Mesenteric fat pad (tissue), 1 donor: ENCODE measurements around the gene HILPDA. TPM values are rescaled to one million over a fixed set of nuclear protein-coding genes. Genes with fewer than 3 reads are reported as not detected.
"Not testable (repeated sequence)": the region's sequence is repeated elsewhere in the genome, so short reads cannot be mapped to it uniquely, and the experiment has no call there.

Experiments used
- DNase-seq: peaks from one replicate; pipeline ENCODE4 v3.0.0-alpha.2; 2020; ENCODE audit warnings: low spot score
- total RNA-seq: library from RNA; stranded (reverse); fragmentation: NEBNext Ultra II Directional; extraction: Animal tissue kit (Norgen Biotek cat#: 25700); gene quantifications from one replicate; pipeline ENCODE4 v1.2.1, GENCODE V29; 2021
- donor health status: DM: yes; HTN: yes; CAD: no.

The HILPDA gene
- total RNA-seq, 1 donor from 2014 or later = 31.1 TPM

GRCh38 chr7:128431221-128431620 lies 24.5 kb upstream of the HILPDA start:
- DNase-seq = no peak

DNA sequence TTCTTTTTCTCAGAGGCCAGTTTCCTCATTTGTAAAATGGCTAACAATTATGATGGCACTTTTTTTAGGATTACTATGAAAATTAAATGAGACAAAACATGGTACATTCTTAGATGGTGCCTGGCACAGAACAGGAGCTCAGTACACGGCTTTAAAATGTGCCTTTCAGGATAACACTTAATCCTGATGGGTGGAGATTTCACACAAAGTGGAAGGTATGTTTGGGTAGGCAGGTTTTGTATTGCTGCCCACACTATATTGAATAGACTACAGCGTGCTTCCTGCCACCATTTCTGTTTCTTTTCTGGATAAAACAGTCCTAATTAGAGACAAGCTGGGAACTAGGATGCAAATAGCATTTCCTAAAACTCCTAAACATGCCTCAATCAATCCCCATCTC lies 23.9 kb upstream of the HILPDA start:
- DNase-seq = no peak

GRCh38 chr7:128434413-128435326 lies 21.0 kb upstream of the HILPDA start:
- DNase-seq = no peak

GRCh38 chr7:128435327-128435686 lies 20.4 kb upstream of the HILPDA start:
- no peak for DNase-seq

- DNase-seq = no peak
Measured at GRCh38 chr7:128437426-128438332, 18.0 kb upstream of the HILPDA start.

- no peak for DNase-seq
Measured at GRCh38 chr7:128442356-128442755, 13.3 kb upstream of the HILPDA start.

DNA sequence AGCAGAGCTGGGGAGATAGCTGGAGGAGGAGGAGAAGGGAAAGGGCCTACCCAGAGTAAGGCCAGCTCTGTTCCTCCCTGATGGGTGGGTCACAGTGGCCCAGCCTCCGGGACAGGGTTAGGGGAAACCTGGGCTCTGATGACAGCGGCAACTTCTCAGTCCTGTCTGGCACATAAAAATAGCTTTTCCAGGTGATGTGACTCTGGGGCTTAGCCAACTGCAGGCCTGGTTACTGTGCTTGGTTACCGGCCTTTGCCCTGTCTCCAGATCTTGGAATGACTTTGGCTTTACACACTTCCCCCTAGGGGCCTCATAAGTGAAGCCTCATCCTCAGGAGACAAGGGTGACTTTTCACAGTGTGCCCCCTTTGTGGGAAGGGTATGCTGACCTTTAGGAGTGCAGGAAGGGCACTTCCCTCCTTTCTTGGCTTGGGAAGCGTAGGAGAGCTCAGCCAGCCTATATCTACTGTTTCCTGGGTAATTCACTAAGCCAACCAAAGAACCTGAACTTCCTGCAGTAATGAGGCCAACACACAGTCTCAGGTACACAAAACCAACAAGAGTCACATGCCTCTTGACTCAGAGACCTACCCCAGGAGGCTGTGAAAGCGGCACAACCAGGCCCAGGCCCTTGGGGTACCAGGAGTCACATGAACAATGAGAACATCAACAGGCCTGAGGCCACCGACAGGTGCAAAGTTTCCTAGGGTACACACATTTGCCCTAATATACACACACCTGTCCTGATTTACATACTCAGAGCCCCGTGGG lies 11.7 kb upstream of the HILPDA start:
- no peak for DNase-seq

- DNase-seq = no peak
Measured at GRCh38 chr7:128446306-128446705, 9.4 kb upstream of the HILPDA start.

DNA sequence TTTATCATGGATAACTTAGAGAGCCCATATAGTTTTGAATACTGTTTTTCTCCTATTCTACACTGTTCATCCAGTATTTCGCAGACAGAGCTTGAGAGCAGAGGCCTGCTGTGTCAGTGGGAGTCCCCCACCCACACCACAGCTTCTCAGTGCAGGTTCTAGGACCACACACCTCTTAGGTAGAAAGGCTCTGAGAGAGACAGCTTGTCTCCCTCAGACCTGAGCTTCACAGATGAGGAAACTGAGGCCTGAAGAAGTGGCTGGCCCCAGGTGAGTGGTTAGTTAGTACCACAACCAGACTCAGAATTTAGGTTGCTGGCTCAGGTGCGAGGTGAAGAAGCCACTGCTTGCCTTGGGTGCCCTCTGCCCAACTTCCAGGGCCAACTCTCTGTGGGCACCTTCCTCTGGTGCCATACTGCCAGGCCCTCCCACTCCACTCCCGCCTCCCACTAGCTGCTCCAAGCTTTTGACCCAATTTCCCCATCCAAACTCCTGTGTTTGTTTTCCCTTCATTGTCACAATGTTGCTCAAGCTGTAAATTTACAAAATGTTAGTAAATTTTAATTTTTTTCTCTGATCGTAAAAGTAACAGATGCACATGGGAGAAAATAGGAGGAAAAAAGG lies 7.6 kb upstream of the HILPDA start:
- no peak for DNase-seq

- no peak for DNase-seq
Measured at GRCh38 chr7:128448751-128449302, 6.9 kb upstream of the HILPDA start.

DNA sequence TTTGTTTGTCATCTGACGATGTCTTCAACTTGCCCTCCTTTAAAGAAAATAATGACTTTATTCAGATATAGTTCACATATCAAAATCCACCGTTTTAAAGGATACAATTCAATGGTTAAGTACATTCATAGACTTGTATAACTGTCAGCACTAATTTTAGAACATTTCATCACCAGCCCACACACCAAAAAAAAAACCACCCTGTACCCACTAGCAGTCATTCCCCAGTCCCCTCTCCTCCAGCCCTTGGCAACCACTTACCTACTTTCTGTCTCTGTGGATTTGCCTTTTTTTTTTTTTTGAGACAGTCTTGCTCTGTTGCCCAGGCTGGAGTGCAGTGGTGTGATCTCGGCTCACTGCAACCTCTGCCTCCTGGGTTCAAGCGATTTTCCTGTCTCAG lies 5.3 kb upstream of the HILPDA start:
- no peak for DNase-seq

DNA sequence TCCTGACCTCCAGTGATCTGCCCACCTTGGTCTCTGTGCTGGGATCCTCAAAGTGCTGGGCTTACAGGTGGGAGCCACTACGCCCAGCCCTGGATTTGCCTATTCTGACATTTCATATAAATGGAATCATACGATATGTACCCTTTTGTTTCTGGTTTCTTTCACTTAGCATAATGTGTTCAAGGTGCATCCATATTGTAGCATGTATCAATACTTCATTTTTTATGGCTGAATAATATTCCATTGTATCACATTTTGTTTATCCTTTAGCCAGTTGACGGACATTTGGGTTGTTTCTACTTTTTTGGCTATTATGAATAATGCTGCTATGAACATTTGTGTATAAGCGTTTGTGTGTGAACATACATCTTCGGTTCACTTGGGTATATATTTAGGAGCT lies 4.8 kb upstream of the HILPDA start:
- DNase-seq = no peak

- no peak for DNase-seq
Measured at GRCh38 chr7:128452552-128452951, 3.1 kb upstream of the HILPDA start.

GRCh38 chr7:128453836-128454804 lies 1.6 kb upstream of the HILPDA start:
- peak; percentile 90 for DNase-seq

- no peak for DNase-seq
Measured at GRCh38 chr7:128454808-128455542, 703 bp upstream of the HILPDA start.

GRCh38 chr7:128456255-128456725 lies 612 bp downstream of the HILPDA start:
- DNase-seq = no peak

- not testable (repeated sequence) for DNase-seq
Measured at GRCh38 chr7:128457385-128457784, 1.7 kb downstream of the HILPDA start.

- DNase-seq = no peak
Measured at GRCh38 chr7:128458956-128459355, 3.3 kb downstream of the HILPDA start.
